Kidney epithelial cell (primary cell): ENCODE measurements around the gene ABCA7. TPM values are rescaled to one million over a fixed set of nuclear protein-coding genes. Genes with fewer than 3 reads are reported as not detected.

Experiments used
- DNase-seq: peaks from one replicate; pipeline ENCODE4 v3.0.0-alpha.2; 2010; ENCODE audit warnings: low read depth
- H3K27me3 ChIP-seq: 2 replicates; pipeline ENCODE4 v1.6.0; 2011; ENCODE audit warnings: low read length; ENCODE audit not compliant: control insufficient read depth, insufficient read depth
- H3K36me3 ChIP-seq: 2 replicates; pipeline ENCODE4 v1.5.1; 2011; ENCODE audit warnings: low read length; ENCODE audit not compliant: control insufficient read depth, insufficient read depth
- H3K4me3 ChIP-seq: 2 replicates; pipeline ENCODE4 v1.5.1; 2011; ENCODE audit warnings: low read depth, mild to moderate bottlenecking, control low read depth, low read length
- total RNA-seq: library from RNA; depleted of rRNA; stranded (reverse); fragments of >200 nt; gene quantifications from 2 replicates; pipeline ENCODE4 v1.2.3, GENCODE V29; 2015
- TF ChIP-seq, protein P1 (sequence below): IDR thresholded peaks from 2 replicates; pipeline ENCODE4 v1.5.1; 2011; ENCODE audit warnings: mild to moderate bottlenecking, moderate library complexity, low read length, control low read depth, inconsistent platforms; ENCODE audit not compliant: insufficient read depth, poor library complexity, severe bottlenecking

The ABCA7 gene
- total RNA-seq, 1 donor from 2014 or later: 16.4 TPM

DNA sequence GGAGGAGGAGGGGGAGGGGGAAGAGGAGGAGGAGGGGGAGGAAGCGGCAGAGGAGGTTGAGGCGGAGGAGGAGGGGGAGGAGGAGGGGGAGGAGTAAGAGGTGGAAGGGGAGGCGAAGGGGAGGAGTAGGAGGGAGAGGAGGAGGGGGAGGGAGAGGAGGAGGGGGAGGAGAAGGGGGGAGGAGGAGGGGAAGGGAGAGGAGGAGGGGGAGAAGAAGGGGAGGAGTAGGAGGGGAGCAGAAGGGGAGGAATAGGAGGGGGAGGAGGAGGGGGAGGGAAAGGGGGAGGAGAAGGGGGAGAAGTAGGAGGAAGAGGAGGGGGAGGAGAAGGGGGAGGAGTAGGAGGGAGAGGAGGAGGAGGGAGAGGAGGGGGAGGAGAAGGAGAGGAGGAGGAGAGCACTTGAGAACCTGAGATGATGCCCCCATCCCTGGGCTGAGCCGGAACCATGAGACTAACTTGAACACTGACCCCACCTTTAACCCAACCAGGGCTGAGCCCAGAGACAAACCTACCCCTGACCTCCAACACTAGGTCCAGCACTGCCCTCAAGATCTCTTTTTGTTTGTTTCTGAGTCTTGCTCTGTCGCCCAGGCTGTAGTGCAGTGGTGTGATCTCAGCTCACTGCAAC lies 12.6 kb downstream of the ABCA7 start:
- TF ChIP-seq, protein P1, sequence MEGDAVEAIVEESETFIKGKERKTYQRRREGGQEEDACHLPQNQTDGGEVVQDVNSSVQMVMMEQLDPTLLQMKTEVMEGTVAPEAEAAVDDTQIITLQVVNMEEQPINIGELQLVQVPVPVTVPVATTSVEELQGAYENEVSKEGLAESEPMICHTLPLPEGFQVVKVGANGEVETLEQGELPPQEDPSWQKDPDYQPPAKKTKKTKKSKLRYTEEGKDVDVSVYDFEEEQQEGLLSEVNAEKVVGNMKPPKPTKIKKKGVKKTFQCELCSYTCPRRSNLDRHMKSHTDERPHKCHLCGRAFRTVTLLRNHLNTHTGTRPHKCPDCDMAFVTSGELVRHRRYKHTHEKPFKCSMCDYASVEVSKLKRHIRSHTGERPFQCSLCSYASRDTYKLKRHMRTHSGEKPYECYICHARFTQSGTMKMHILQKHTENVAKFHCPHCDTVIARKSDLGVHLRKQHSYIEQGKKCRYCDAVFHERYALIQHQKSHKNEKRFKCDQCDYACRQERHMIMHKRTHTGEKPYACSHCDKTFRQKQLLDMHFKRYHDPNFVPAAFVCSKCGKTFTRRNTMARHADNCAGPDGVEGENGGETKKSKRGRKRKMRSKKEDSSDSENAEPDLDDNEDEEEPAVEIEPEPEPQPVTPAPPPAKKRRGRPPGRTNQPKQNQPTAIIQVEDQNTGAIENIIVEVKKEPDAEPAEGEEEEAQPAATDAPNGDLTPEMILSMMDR: no peak
- no peak overlapping the region for H3K4me3 ChIP-seq
- H3K36me3 ChIP-seq: peaks cover 1% of the 10 kb centered on the region
- no peaks in the 10 kb centered on the region for H3K27me3 ChIP-seq
- DNase-seq: no peak

DNA sequence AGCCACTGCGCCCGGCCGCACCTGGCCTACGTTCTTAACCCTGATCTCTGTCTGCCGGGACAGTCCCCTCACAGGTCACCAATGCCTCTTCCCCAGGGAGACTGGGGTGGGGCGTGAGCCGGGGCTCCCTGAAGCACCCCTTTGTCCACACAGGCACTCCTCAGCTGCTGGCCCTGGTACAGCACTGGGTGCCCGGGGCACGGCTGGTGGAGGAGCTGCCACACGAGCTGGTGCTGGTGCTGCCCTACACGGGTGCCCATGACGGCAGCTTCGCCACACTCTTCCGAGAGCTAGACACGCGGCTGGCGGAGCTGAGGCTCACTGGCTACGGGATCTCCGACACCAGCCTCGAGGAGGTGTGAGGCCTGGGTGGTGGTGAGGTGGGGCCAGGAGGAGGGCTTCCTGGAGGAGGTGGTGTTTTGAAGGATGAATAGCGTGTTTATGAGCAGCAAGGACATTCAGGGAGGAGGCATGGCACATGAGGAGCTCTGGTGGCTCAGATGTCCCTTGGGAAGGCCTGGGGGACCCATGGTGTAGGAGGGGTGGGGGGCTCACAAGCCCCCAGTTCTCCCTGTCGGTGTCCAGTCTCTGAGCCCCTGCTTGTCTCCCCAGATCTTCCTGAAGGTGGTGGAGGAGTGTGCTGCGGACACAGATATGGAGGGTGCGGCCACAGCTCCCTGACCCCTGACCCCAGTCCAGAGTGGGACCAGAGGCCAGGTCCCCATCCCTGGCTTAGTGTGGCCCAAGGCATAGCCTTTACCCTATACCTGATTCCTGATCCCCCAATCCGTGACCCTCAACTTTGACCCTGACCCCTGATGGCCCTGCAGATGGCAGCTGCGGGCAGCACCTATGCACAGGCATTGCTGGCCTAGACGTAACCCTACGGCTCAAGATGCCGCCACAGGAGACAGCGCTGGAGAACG lies 13.5 kb downstream of the ABCA7 start:
- TF ChIP-seq, protein P1: no peak
- Histone ChIP-seq H3K36me3 (peaks cover 1% of the 10 kb centered on the region), H3K4me3 (no peak overlapping the region), H3K27me3 (no peaks in the 10 kb centered on the region)
- DNase-seq: no peak

- no peak for DNase-seq
- H3K4me3 ChIP-seq: no peak overlapping the region
- H3K27me3 ChIP-seq: no peaks in the 10 kb centered on the region
- TF ChIP-seq, protein P1: no peak
- H3K36me3 ChIP-seq: peaks cover 3% of the 10 kb centered on the region
Observed at GRCh38 chr19:1054102-1055027, 14.5 kb downstream of the ABCA7 start.

- DNase-seq: no peak
- Histone ChIP-seq H3K4me3 (no peak overlapping the region), H3K36me3 (peaks cover 3% of the 10 kb centered on the region), H3K27me3 (no peaks in the 10 kb centered on the region)
- TF ChIP-seq, protein P1: no peak
Observed at GRCh38 chr19:1055028-1055425, 15.1 kb downstream of the ABCA7 start.

GRCh38 chr19:1055886-1056620 lies 16.1 kb downstream of the ABCA7 start:
- TF ChIP-seq, protein P1: no peak
- no peak for DNase-seq
- no peak overlapping the region for H3K4me3 ChIP-seq
- H3K27me3 ChIP-seq: no peaks in the 10 kb centered on the region
- H3K36me3 ChIP-seq: peaks cover 3% of the 10 kb centered on the region
